ENCODE results near the gene C19orf53.

The C19orf53 gene

GRCh38 chr19:13808856-13809255 lies 34.6 kb downstream of the C19orf53 start:
- CTCF ChIA-PET: interaction anchor here (0.6 to 4.1 kb wide), 3 partner anchors 11 to 380 kb away, joined by 3 to 13 read pairs (median 4); no protein-coding TSS in a partner anchor
- POLR2A ChIA-PET: no interaction called here
- TF ChIP-seq CTCF (IDR thresholded peaks at IDR 0.05; ENCODE audit: control extremely low read depth, extremely low read depth, low read depth, missing control alignments): no peak
- no peak for DNase-seq (ENCODE audit: extremely low spot score)

GRCh38 chr19:13812544-13812943 lies 38.3 kb downstream of the C19orf53 start:
- ChIA-PET CTCF (no interaction called here), POLR2A (no interaction called here)
- DNase-seq (ENCODE audit: extremely low spot score): no peak
- TF ChIP-seq CTCF (IDR thresholded peaks at IDR 0.05; ENCODE audit: control extremely low read depth, extremely low read depth, low read depth, missing control alignments): no peak

GRCh38 chr19:13813147-13813546 lies 38.9 kb downstream of the C19orf53 start:
- POLR2A ChIA-PET: no interaction called here

GRCh38 chr19:13814550-13814949 lies 40.3 kb downstream of the C19orf53 start:
- CTCF ChIA-PET: interaction anchor here (0.8 to 1.1 kb wide), 2 partner anchors 44 to 47 kb away, joined by 3 read pairs; no protein-coding TSS in a partner anchor
- POLR2A ChIA-PET: no interaction called here
- no peak for TF ChIP-seq CTCF (IDR thresholded peaks at IDR 0.05; ENCODE audit: control extremely low read depth, extremely low read depth, low read depth, missing control alignments)
- DNase-seq (ENCODE audit: extremely low spot score): no peak

More at GRCh38 chr19:13813147-13813546, 38.9 kb downstream of the C19orf53 start:
- no peak for TF ChIP-seq CTCF (IDR thresholded peaks at IDR 0.05; ENCODE audit: control extremely low read depth, extremely low read depth, low read depth, missing control alignments)
- CTCF ChIA-PET: interaction anchor here (0.9 kb wide), 1 partner anchor 12 kb away, joined by 3 read pairs; no protein-coding TSS in a partner anchor
- no peak for DNase-seq (ENCODE audit: extremely low spot score)

GRCh38 chr19:13817018-13817614 lies 42.9 kb downstream of the C19orf53 start:
- CTCF ChIA-PET: no interaction called here
- TF ChIP-seq CTCF (IDR thresholded peaks at IDR 0.05; ENCODE audit: control extremely low read depth, extremely low read depth, low read depth, missing control alignments): no peak
- DNase-seq (ENCODE audit: extremely low spot score): no peak
- POLR2A ChIA-PET: interaction anchor here (0.7 kb wide), 1 partner anchor 71 kb away, joined by 3 read pairs; no protein-coding TSS in a partner anchor

GRCh38 chr19:13817615-13818371 lies 43.5 kb downstream of the C19orf53 start:
- no peak for DNase-seq (ENCODE audit: extremely low spot score)
- TF ChIP-seq CTCF (IDR thresholded peaks at IDR 0.05; ENCODE audit: control extremely low read depth, extremely low read depth, low read depth, missing control alignments): no peak
- POLR2A ChIA-PET: interaction anchor here (0.7 kb wide), 1 partner anchor 70 kb away, joined by 3 read pairs; no protein-coding TSS in a partner anchor
- CTCF ChIA-PET: no interaction called here

Data from GM10248 (cell line).